Erythroblast (primary cell): ENCODE data around the gene LRBA.

ENCODE experiments used
- GATA1 ChIP-seq: IDR thresholded peaks from 2 replicates; pipeline ENCODE4 v1.6.1; 2011; ENCODE audit warnings: low read depth, mild to moderate bottlenecking, control low read depth, low read length, moderate library complexity
- POLR2A ChIP-seq: IDR thresholded peaks from 2 replicates; pipeline ENCODE4 v1.6.1; 2011; ENCODE audit warnings: mild to moderate bottlenecking, low read length

DNA sequence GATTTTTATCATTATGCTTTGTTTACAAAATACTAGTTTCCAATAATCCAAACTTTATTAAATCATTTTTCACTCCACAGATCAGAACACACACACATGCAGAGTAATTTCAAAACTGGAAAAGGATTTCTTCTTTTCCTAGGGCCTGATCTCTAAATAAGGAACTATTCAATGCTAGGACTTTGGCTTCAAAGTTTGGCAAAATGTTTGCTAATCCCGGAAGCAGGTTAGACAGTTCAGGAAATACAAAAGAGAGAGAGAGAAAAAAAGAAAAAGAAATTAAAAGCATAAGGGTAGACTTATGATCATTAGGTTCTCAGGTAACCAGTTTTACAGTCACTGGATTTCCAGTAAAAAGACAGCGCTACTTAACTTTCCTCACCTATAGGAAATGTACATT is 725.9 kb downstream of the LRBA start:
- TF ChIP-seq POLR2A (no peak), GATA1 (no peak)
